Brain microvascular endothelial cell (primary cell): ENCODE measurements around the gene APOC1.
A peak's percentile ranks its signal among the peaks of the same experiment; 100 is the strongest.
"Not testable (repeated sequence)": the region's sequence is repeated elsewhere in the genome, so short reads cannot be mapped to it uniquely, and the experiment has no call there.

Experiments
- DNase-seq: peaks from one replicate; pipeline ENCODE4 v3.0.0-alpha.2; 2020
- H3K27ac ChIP-seq: fragments of 250-450 bp; sonication (Bioruptor Pico); 2 replicates; pipeline ENCODE4 v1.5.1; 2020; ENCODE audit warnings: mild to moderate bottlenecking, moderate library complexity
- H3K27me3 ChIP-seq: fragments of 250-450 bp; sonication (Bioruptor Pico); replicated peaks from 2 replicates; pipeline ENCODE4 v1.5.1; 2020; ENCODE audit warnings: mild to moderate bottlenecking
- H3K36me3 ChIP-seq: fragments of 250-450 bp; sonication (Bioruptor Pico); replicated peaks from 2 replicates; pipeline ENCODE4 v1.5.1; 2020; ENCODE audit warnings: mild to moderate bottlenecking
- H3K4me3 ChIP-seq: 2 replicates; pipeline ENCODE4 v1.5.1; 2011; ENCODE audit warnings: low read depth, mild to moderate bottlenecking, control low read depth, low read length, moderate library complexity
- CTCF ChIP-seq: IDR thresholded peaks from 2 replicates; pipeline ENCODE4 v1.5.1; 2011; ENCODE audit warnings: low read depth, mild to moderate bottlenecking, moderate library complexity, low read length, control low read depth, inconsistent platforms; ENCODE audit errors: missing control alignments
- in situ Hi-C: cut with HindIII; loops from 2 replicates; pipeline ENCODE4 v1.10.0; 2017; ENCODE audit warnings: low sequenced_read_pairs, low pct_ligation_motif_present

APOC1 gene

GRCh38 chr19:44886141-44886540 is 28.3 kb upstream of the APOC1 start:
- Histone ChIP-seq H3K36me3 (peaks cover 40% of the 10 kb centered on the region), H3K4me3 (no peak overlapping the region), H3K27ac (no peak overlapping the region), H3K27me3 (no peaks in the 10 kb centered on the region)
- no peak for DNase-seq
- in situ Hi-C loops, result no loop called here
- no peak for TF ChIP-seq CTCF

DNA sequence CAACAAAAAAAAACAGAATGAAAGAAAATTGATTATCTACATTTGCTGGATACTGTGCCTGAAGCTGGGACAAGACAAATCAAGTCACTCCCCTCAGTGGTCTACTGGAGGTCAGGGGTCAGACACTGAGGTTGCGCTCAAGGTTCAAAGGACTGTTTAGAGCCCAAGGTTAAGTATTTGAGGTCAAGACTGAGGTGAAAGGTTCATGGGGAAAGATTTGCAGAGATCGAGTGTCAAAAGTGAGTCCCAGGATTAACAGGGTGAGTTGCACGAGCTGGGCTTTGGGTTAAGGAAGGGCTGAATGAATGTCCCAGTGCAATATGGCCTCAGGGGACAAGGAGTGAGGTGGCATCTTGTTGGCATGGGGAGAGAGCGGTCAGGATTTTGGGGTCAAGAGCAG is 26.8 kb upstream of the APOC1 start:
- no peaks in the 10 kb centered on the region for H3K27me3 ChIP-seq
- no peak overlapping the region for H3K4me3 ChIP-seq
- peaks cover 40% of the 10 kb centered on the region for H3K36me3 ChIP-seq
- no peak for TF ChIP-seq CTCF
- H3K27ac ChIP-seq, result no peak overlapping the region
- in situ Hi-C loops, result no loop called here
- no peak for DNase-seq

DNA sequence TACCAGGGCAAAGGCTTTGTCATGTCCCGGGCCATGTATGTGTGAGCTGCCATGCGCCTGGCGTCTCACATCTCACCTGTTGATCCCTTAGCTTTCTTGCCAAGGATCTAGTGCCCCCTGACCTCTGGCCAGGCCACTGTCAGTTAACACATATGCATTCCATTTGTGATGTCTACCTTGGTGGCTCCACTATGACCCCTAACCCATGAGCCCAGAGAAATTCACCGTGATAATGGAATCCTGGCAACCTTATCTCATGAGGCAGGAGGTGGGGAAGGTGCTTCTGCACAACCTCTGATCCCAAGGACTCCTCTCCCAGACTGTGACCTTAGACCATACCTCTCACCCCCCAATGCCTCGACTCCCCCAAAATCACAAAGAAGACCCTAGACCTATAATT is 26.1 kb upstream of the APOC1 start:
- H3K36me3 ChIP-seq, result peaks cover 38% of the 10 kb centered on the region
- H3K4me3 ChIP-seq, in situ Hi-C loops, H3K27ac ChIP-seq, DNase-seq, H3K27me3 ChIP-seq: not testable (repeated sequence)

DNA sequence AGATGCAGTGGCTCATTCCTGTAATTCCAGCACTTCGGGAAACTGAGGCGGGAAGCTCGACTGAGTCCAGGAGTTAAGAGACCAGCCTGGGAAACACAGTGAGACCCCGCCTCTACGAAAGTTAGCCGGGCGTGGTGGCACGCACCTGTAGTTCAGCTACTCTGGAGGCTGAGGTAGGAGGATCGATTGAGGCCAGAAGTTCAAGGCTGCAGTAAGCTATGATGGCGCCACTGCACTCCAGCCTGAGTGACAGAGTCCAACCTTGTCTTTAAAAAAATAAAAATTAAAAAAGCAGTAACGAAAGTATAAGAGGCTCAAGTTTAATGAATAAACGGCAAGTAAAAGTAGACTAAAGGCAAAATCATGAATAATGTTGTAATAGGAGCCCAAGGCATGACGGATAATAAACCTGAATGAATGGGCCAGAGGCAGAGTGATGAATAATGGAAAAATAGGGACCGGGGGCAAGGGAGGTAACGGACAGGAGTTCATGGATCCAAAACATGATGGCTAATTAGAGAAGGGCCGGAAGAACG is 24.5 kb upstream of the APOC1 start:
- no peak for DNase-seq
- in situ Hi-C loops, result loop anchor here (10.0 kb wide), 1 partner anchor 65 kb away; the partner anchor contains the start of gene CLPTM1
- H3K4me3 ChIP-seq, result peak overlapping the region; percentile 39
- no peak for TF ChIP-seq CTCF
- H3K27me3 ChIP-seq, result no peaks in the 10 kb centered on the region
- peak overlapping the region; percentile 72 for H3K27ac ChIP-seq
- peaks cover 45% of the 10 kb centered on the region for H3K36me3 ChIP-seq

DNA sequence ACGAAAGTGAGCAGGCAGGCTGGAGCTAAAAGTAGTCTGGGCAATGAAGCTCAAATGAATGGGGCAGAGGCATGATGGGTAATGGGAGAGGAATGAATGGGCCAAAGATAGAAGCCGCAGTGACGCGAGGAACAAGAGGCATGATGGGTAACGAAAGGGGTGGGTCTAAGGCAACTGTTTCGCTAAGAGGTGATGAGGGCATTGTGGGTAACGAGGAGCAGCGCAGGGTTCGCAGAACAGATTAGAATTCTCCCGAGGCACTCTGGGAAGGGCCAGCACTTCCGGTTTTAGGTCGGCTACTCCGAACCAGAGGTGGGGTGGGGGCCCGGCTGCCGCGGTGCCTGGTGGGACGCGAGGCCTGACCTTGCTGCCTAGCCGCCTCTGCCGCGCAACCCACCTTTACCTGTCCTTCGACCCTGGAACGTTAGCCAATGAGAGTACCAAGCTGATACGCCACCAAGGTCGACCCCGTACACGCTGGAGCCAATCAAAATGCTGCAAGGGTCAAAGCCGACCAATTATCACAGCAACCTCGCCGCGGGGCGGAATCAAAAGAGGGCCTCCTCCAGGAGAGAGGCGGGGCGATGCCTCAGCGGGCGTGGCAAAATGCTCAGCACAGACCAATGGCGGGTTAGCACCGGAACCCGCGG is 23.9 kb upstream of the APOC1 start:
- peak overlapping the region; percentile 58 for H3K4me3 ChIP-seq
- H3K27me3 ChIP-seq, result no peaks in the 10 kb centered on the region
- no peak for TF ChIP-seq CTCF
- in situ Hi-C loops, result loop anchor here (10.0 kb wide), 1 partner anchor 64 kb away; the partner anchor contains the start of gene CLPTM1
- peak overlapping the region; percentile 72 for H3K27ac ChIP-seq
- peaks cover 49% of the 10 kb centered on the region for H3K36me3 ChIP-seq
- DNase-seq, result peak; percentile 99

GRCh38 chr19:44891016-44891882 is 23.2 kb upstream of the APOC1 start, which contains the start of gene TOMM40:
TSS of gene TOMM40 (plus strand) at chr19:44891254. CDS start at chr19:44891416, 162 bp downstream.
- DNase-seq, result peak; percentile 100
- Histone ChIP-seq H3K27ac (peak within 1 kb of the TSS; percentile 72), H3K27me3 (no peaks in the 10 kb centered on the region), H3K4me3 (peak within 1 kb of the TSS; percentile 82), H3K36me3 (peaks cover 49% of the 10 kb centered on the region)
- TF ChIP-seq CTCF, result no peak
- in situ Hi-C loops, result loop anchor here (10.0 kb wide), 1 partner anchor 64 kb away; the partner anchor contains the start of gene CLPTM1
